ENCODE data around the gene CD55. TPM values are rescaled to one million over a fixed set of nuclear protein-coding genes. Genes with fewer than 3 reads are reported as not detected.

The CD55 gene
- total RNA-seq = 10 to 100 TPM; 84.8 to 86.7 TPM
- 10 to 100 TPM; 20.2 to 29.6 TPM for polyA plus RNA-seq
- long read RNA-seq, donor 1, transcript CD55-203 (10 exons, 1,691 nt) = minor isoform, 54 of 234 reads
- long read RNA-seq, donor 1, transcript CD55-201 (11 exons, 2,220 nt) = minor isoform, 21 of 234 reads
- long read RNA-seq, donor 1, transcript CD55-204 (10 exons, 2,892 nt) = major isoform, 100 of 234 reads
- long read RNA-seq, donor 1, partial matches to known transcripts = 17 of 234 reads
- long read RNA-seq, donor 1, other reads (novel, unspliced or antisense) = 42 of 234 reads
- long read RNA-seq, donor 2, transcript CD55-203 (10 exons, 1,691 nt) = minor isoform, 7 of 36 reads
- long read RNA-seq, donor 2, transcript CD55-204 (10 exons, 2,892 nt) = major isoform, 16 of 36 reads
- long read RNA-seq, donor 2, partial matches to known transcripts = 2 of 36 reads
- long read RNA-seq, donor 2, other reads (novel, unspliced or antisense) = 9 of 36 reads

GRCh38 chr1:207321079-207321789 is at the start of gene CD55:
CD55 (plus strand) TSS chr1:207321678; CDS start chr1:207321766, 88 bp downstream.
- WGBS, 2 donors = 0 to 1% methylated on average over 50 to 53 of the region's 53 CpGs
- intact Hi-C loops (cut with DNase I) = loop anchor here in 1 of 2 donors (1.0 kb wide), 1 partner anchor 33 kb away; no protein-coding TSS in a partner anchor
- ATAC-seq (ENCODE audit: low FRiP score) = peak; percentile 98

GRCh38 chr1:207274882-207275281 is 46.6 kb upstream of the CD55 start:
- H3K4me3 ChIP-seq (ENCODE audit: low read length in 2 of 2) = no peak overlapping the region
- no peak overlapping the region for H3K27ac ChIP-seq (ENCODE audit: low read depth in 1 of 2, low read length in 2 of 2)
- no peaks in the 10 kb centered on the region for H3K27me3 ChIP-seq (ENCODE audit: control insufficient read depth in 1 of 2, insufficient read depth in 2 of 2, low read length in 1 of 2)
- DNase-seq = no peak
- H3K36me3 ChIP-seq (ENCODE audit: control insufficient read depth in 1 of 2, insufficient read depth in 2 of 2, low read length in 1 of 2) = no peaks in the 10 kb centered on the region
- no peak for ATAC-seq (ENCODE audit: low FRiP score)
- intact Hi-C loops (cut with DNase I) = no loop called here
- peaks cover 3% of the 10 kb centered on the region for H3K9me3 ChIP-seq (ENCODE audit: control insufficient read depth, low read length)
- H3K4me1 ChIP-seq (ENCODE audit: control insufficient read depth in 1 of 2, insufficient read depth in 2 of 2, low read length in 2 of 2) = no peaks in the 10 kb centered on the region

More at GRCh38 chr1:207321079-207321789, at the start of gene CD55:
- Histone ChIP-seq H3K4me1 (ENCODE audit: control insufficient read depth in 1 of 2, insufficient read depth in 2 of 2, low read length in 2 of 2) (no peaks in the 10 kb centered on the region), H3K36me3 (ENCODE audit: control insufficient read depth in 1 of 2, insufficient read depth in 2 of 2, low read length in 1 of 2) (peaks cover 0 to 2% of the 10 kb centered on the region in 2 donors), H3K9me3 (ENCODE audit: control insufficient read depth, low read length) (no peaks in the 10 kb centered on the region), H3K27me3 (ENCODE audit: control insufficient read depth in 1 of 2, insufficient read depth in 2 of 2, low read length in 1 of 2) (no peaks in the 10 kb centered on the region), H3K27ac (ENCODE audit: low read depth in 1 of 2, low read length in 2 of 2) (peak within 1 kb of the TSS in 1 of 2 donors; percentile 70), H3K4me3 (ENCODE audit: low read length in 2 of 2) (peak within 1 kb of the TSS; percentile 88 to 98)
- peak; percentile 96 to 97 for DNase-seq

GRCh38 chr1:207276465-207276864 is 45.0 kb upstream of the CD55 start:
- no peaks in the 10 kb centered on the region for H3K4me1 ChIP-seq (ENCODE audit: control insufficient read depth in 1 of 2, insufficient read depth in 2 of 2, low read length in 2 of 2)
- 95 to 100% methylated on average over 1 of the region's 1 CpG for WGBS, 2 donors
- intact Hi-C loops (cut with DNase I) = no loop called here
- no peak for DNase-seq
- H3K9me3 ChIP-seq (ENCODE audit: control insufficient read depth, low read length) = peaks cover 3% of the 10 kb centered on the region
- H3K4me3 ChIP-seq (ENCODE audit: low read length in 2 of 2) = no peak overlapping the region
- no peak overlapping the region for H3K27ac ChIP-seq (ENCODE audit: low read depth in 1 of 2, low read length in 2 of 2)
- H3K36me3 ChIP-seq (ENCODE audit: control insufficient read depth in 1 of 2, insufficient read depth in 2 of 2, low read length in 1 of 2) = no peaks in the 10 kb centered on the region
- no peaks in the 10 kb centered on the region for H3K27me3 ChIP-seq (ENCODE audit: control insufficient read depth in 1 of 2, insufficient read depth in 2 of 2, low read length in 1 of 2)
- ATAC-seq (ENCODE audit: low FRiP score) = no peak

- no peaks in the 10 kb centered on the region for H3K36me3 ChIP-seq (ENCODE audit: control insufficient read depth in 1 of 2, insufficient read depth in 2 of 2, low read length in 1 of 2)
- no peak overlapping the region for H3K27ac ChIP-seq (ENCODE audit: low read depth in 1 of 2, low read length in 2 of 2)
- H3K4me1 ChIP-seq (ENCODE audit: control insufficient read depth in 1 of 2, insufficient read depth in 2 of 2, low read length in 2 of 2) = no peaks in the 10 kb centered on the region
- intact Hi-C loops (cut with DNase I) = no loop called here
- no peak for DNase-seq
- no peak overlapping the region for H3K4me3 ChIP-seq (ENCODE audit: low read length in 2 of 2)
- peaks cover 3% of the 10 kb centered on the region for H3K9me3 ChIP-seq (ENCODE audit: control insufficient read depth, low read length)
- no peak for ATAC-seq (ENCODE audit: low FRiP score)
- WGBS, 2 donors = 8% methylated on average over 1 of the region's 1 CpG
- H3K27me3 ChIP-seq (ENCODE audit: control insufficient read depth in 1 of 2, insufficient read depth in 2 of 2, low read length in 1 of 2) = no peaks in the 10 kb centered on the region
Observed at GRCh38 chr1:207277241-207277640, 44.2 kb upstream of the CD55 start.

- ATAC-seq (ENCODE audit: low FRiP score) (peak; percentile 29), DNase-seq (peak in 1 of 2 donors; percentile 59)
- no peaks in the 10 kb centered on the region for H3K27me3 ChIP-seq (ENCODE audit: control insufficient read depth in 1 of 2, insufficient read depth in 2 of 2, low read length in 1 of 2)
- 52 to 58% methylated on average over 2 of the region's 2 CpGs for WGBS, 2 donors
- no peaks in the 10 kb centered on the region for H3K36me3 ChIP-seq (ENCODE audit: control insufficient read depth in 1 of 2, insufficient read depth in 2 of 2, low read length in 1 of 2)
- H3K4me3 ChIP-seq (ENCODE audit: low read length in 2 of 2) = no peak overlapping the region
- peaks cover 3% of the 10 kb centered on the region for H3K9me3 ChIP-seq (ENCODE audit: control insufficient read depth, low read length)
- intact Hi-C loops (cut with DNase I) = no loop called here
- H3K27ac ChIP-seq (ENCODE audit: low read depth in 1 of 2, low read length in 2 of 2) = no peak overlapping the region
- H3K4me1 ChIP-seq (ENCODE audit: control insufficient read depth in 1 of 2, insufficient read depth in 2 of 2, low read length in 2 of 2) = peaks cover 0 to 5% of the 10 kb centered on the region in 2 donors
Observed at GRCh38 chr1:207279652-207280051, 41.8 kb upstream of the CD55 start.

GRCh38 chr1:207280706-207281105 is 40.8 kb upstream of the CD55 start:
- peaks cover 0 to 5% of the 10 kb centered on the region in 2 donors for H3K4me1 ChIP-seq (ENCODE audit: control insufficient read depth in 1 of 2, insufficient read depth in 2 of 2, low read length in 2 of 2)
- no peaks in the 10 kb centered on the region for H3K27me3 ChIP-seq (ENCODE audit: control insufficient read depth in 1 of 2, insufficient read depth in 2 of 2, low read length in 1 of 2)
- no peak for ATAC-seq (ENCODE audit: low FRiP score)
- WGBS, 2 donors = 95 to 97% methylated on average over 3 of the region's 3 CpGs
- no peak for DNase-seq
- peaks cover 3% of the 10 kb centered on the region for H3K9me3 ChIP-seq (ENCODE audit: control insufficient read depth, low read length)
- intact Hi-C loops (cut with DNase I) = no loop called here
- no peaks in the 10 kb centered on the region for H3K36me3 ChIP-seq (ENCODE audit: control insufficient read depth in 1 of 2, insufficient read depth in 2 of 2, low read length in 1 of 2)
- H3K4me3 ChIP-seq (ENCODE audit: low read length in 2 of 2) = no peak overlapping the region
- H3K27ac ChIP-seq (ENCODE audit: low read depth in 1 of 2, low read length in 2 of 2) = no peak overlapping the region

GRCh38 chr1:207282058-207282457 is 39.4 kb upstream of the CD55 start:
- Histone ChIP-seq H3K9me3 (ENCODE audit: control insufficient read depth, low read length) (peaks cover 3% of the 10 kb centered on the region), H3K4me3 (ENCODE audit: low read length in 2 of 2) (no peak overlapping the region), H3K4me1 (ENCODE audit: control insufficient read depth in 1 of 2, insufficient read depth in 2 of 2, low read length in 2 of 2) (peaks cover 0 to 11% of the 10 kb centered on the region in 2 donors), H3K27me3 (ENCODE audit: control insufficient read depth in 1 of 2, insufficient read depth in 2 of 2, low read length in 1 of 2) (no peaks in the 10 kb centered on the region), H3K36me3 (ENCODE audit: control insufficient read depth in 1 of 2, insufficient read depth in 2 of 2, low read length in 1 of 2) (no peaks in the 10 kb centered on the region), H3K27ac (ENCODE audit: low read depth in 1 of 2, low read length in 2 of 2) (no peak overlapping the region)
- DNase-seq (no peak), ATAC-seq (ENCODE audit: low FRiP score) (peak; percentile 17)
- intact Hi-C loops (cut with DNase I) = no loop called here
- 30 to 32% methylated on average over 2 of the region's 2 CpGs for WGBS, 2 donors

- Histone ChIP-seq H3K4me1 (ENCODE audit: control insufficient read depth in 1 of 2, insufficient read depth in 2 of 2, low read length in 2 of 2) (peaks cover 0 to 11% of the 10 kb centered on the region in 2 donors), H3K27ac (ENCODE audit: low read depth in 1 of 2, low read length in 2 of 2) (no peak overlapping the region), H3K9me3 (ENCODE audit: control insufficient read depth, low read length) (peaks cover 3% of the 10 kb centered on the region), H3K36me3 (ENCODE audit: control insufficient read depth in 1 of 2, insufficient read depth in 2 of 2, low read length in 1 of 2) (no peaks in the 10 kb centered on the region), H3K4me3 (ENCODE audit: low read length in 2 of 2) (no peak overlapping the region), H3K27me3 (ENCODE audit: control insufficient read depth in 1 of 2, insufficient read depth in 2 of 2, low read length in 1 of 2) (no peaks in the 10 kb centered on the region)
- DNase-seq = no peak
- ATAC-seq (ENCODE audit: low FRiP score) = no peak
- 43 to 48% methylated on average over 2 of the region's 2 CpGs for WGBS, 2 donors
- intact Hi-C loops (cut with DNase I) = no loop called here
Observed at GRCh38 chr1:207282496-207283380, 38.7 kb upstream of the CD55 start.
